CD4-positive, alpha-beta T cell treated with Interleukin-6 at 100 ng/mL for 8 hours (primary cell): ENCODE results near the gene SMG9.

Experiments used
- DNase-seq: peaks from one replicate; pipeline ENCODE4 v3.0.0-alpha.2; 2020; ENCODE audit warnings: mixed read lengths, low spot score

SMG9 gene

DNA sequence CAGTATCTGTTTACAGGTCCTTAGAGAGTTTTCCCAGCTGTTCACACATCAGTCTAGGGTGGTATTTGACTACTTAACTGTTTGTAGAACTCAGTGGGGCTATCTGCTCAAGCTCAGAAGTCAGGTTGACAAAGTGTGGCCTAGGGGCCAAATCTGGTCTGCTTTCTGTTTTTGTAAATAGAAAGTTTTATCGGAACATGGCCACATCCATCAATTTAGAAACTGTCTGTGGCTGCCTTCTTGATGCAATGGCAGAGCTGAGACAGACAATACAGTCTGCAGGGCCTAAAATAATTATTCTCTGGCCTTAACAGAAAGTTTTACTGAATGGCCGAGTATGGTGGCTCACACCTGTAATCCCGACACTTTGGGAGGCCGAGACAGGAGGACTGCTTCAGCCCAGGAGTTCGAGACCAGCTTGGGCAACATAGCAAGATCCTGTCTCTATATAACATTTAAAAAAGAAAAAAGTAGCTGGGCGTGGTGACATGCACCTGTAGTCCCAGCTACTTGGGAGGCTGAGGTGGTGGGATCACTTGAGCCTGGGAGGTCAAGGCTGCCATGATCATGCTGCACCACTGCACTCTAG lies 2.4 kb downstream of the SMG9 start:
- DNase-seq = no peak

DNA sequence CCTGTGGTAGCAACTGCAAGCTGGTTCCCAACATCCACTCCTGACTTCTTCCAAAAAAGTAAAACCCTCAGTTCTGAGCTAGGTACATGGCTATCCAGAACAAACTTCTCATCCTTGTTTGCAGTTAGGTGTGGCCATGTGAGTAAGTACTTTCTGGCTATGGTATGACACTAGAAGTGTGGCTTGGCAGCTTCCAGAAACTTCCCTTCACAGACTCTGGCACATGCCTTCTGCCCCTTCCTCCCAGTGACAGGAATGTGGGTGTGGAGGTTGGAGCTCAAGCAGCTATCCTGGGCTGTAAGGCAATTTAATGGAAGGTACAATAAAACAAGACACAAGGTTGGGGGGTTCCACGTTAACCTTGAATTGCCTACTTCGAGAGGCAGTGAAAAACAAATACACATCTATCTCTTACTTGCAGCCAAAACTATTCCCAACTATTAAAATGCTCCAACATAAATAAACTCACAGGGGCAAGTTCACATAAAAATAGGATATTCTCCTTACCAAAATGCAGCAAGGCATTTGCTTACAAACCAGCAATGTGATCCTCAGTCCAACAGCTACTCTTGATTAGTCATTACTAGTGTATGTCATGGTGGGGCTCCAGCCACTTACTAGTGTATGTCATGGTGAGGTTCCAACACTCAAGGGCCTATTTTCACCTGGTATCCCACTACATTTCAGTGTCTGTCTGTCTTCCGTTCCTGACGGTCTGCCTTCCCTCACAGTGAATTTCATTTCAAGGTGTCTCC lies 3.1 kb downstream of the SMG9 start:
- no peak for DNase-seq

DNA sequence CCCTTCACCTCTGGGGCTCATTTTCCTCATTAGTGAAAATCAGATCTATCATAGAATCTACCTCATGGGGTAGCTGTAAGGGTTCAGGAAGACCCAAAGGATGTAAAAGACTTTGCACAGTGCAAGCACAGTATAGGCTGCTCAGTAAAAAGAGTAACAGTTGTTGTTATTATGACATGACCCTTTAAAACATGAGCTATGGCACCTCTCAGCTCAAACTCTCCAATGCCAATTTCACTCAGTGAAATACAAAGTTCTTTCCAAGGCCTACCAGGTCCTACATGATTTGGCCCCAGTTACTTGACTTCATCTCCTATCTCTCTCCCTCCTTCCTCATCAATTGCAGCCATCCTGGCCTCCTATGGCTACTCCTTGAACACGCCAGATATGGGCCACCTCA lies 4.9 kb downstream of the SMG9 start:
- no peak for DNase-seq

DNA sequence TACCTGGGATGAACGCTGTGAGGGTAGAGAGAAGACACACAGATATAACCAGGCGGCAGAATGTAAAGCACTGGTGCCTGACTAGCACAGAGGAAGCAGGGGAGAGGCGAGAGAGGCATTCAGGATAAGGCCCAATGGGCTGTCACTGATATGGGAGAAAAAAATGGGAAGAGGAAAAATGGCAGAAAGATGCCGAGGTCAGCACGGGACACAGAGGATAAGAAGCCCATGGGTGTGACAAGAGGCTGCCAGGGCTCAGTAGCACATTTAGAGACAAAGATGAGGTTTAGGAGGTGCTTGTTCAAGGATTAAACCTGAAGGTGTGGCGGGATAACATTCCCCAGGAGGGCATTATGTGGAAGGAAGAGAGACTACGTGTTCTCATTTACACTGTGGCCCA lies 5.6 kb downstream of the SMG9 start:
- no peak for DNase-seq

DNA sequence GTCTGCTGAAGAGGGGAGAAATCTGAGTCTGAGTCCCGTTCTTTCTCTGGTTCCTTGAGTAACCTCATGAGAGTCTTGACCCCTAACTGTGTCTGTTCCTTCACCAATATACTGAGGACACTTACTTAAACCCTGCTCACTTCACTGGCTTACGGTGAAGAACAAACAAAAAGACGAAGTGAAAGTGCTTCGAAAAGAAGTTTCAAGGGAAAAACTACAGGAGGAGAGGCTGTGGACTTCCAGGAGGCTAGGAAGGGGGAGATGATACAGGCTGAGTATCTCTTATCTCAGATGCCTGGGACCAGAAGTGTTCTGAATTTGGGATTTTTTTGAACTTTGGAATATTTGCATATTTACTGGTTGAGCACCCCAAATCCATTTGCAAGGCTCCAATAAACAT lies 6.1 kb downstream of the SMG9 start:
- DNase-seq = no peak

DNA sequence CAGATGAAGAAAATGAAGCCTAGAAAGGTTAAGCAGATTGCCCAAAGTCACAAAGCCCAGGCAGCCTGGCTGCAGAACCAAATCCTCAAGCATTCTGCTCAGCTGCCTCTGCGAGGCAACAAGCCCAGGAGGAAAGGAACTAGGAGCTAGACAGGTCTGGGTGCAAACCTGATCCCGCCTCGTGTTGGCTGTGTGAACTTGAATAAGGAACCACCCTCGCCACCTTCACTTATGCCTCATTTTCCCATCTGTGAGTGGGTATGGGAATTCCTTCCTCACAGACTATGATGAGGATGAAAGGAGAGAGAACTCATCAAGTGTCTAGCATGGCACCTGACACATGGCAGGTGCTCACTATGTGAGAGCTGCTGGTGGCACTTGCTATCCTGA lies 6.6 kb downstream of the SMG9 start:
- DNase-seq = no peak

DNA sequence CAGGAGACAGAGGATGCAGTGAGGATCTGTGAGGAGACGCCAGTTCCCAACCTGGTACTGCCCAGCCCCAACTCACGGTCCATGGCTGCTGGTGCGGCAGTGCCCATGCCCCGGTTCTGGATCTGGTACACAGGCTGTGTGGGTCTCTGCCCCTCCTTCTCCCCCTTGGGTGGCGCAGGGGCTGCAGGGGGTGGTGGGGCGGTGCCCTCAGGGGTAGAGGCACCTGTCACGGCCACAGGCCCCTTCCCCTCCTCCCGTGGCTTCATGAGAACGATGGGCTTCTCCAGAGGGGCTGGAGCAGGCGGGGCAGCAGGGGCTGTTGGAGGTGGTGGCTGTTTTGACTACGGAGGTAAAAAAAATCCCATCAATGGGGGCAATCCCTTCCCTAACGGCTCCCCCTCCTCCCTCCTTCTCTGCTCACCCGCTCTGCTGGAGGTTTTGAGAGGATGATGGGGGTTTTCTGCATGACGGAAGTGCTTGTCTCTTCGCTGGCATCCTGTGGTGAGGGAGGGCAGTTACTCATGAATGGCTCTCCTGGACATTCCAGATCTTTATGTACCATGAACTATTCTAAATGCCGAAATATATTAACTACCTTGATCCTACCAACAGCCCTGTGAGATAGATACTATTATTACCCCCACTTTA lies 7.1 kb downstream of the SMG9 start:
- DNase-seq = no peak

DNA sequence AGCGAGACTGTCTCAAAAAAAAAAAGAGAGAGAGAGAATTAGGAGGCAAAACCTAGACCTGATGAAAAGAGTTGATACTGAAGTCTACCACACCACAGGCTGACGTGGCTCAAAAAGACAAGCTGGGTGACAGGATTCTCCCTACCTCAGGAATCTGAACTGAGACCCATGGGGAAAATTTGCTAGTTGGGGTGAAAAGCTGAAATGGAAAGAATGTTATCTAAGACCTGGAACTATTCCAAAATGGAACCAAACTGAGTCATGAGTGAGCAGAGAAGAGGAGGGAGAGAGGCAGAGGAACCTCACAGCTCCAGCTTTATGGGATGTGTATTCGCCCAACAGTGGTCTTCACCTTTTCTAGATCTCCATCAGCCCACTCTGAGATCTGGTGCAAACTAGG lies 11.7 kb downstream of the SMG9 start:
- DNase-seq = no peak

DNA sequence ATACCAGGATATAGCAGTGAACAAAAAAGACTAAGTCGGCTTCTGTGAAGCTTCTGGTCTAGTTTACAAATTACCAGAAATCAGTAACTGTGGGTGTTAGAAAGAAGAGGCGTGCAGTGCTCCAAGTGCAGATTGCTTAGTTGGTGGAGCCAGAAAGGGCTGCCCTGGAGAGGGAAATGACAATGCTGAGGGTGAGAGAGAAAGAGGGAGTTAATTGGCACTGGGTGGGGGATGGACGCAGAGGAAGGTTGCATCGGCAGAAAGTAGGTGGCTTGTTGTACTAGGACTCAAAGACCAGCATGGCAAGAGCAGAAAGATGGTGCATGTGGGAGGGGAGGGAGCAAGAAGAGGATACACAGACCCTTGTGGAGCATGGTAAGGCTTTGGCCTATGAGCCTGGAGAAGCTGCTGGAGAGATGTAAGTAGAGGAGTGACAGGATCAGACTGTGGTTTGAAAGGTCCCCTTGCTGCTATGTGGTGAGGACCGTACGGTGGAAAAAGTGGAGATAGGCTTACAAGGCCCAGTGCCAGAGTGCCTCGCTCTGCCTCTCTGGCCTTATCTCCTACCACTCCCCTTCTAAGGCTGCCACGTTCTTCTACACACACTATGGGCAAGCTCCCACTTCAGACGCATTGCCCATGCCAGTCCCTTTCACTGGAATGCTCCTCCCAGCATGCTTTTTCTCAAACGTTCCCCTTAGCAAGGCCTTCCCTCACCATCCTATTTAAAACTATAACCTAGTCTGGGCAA lies 13.5 kb downstream of the SMG9 start:
- DNase-seq = no peak

DNA sequence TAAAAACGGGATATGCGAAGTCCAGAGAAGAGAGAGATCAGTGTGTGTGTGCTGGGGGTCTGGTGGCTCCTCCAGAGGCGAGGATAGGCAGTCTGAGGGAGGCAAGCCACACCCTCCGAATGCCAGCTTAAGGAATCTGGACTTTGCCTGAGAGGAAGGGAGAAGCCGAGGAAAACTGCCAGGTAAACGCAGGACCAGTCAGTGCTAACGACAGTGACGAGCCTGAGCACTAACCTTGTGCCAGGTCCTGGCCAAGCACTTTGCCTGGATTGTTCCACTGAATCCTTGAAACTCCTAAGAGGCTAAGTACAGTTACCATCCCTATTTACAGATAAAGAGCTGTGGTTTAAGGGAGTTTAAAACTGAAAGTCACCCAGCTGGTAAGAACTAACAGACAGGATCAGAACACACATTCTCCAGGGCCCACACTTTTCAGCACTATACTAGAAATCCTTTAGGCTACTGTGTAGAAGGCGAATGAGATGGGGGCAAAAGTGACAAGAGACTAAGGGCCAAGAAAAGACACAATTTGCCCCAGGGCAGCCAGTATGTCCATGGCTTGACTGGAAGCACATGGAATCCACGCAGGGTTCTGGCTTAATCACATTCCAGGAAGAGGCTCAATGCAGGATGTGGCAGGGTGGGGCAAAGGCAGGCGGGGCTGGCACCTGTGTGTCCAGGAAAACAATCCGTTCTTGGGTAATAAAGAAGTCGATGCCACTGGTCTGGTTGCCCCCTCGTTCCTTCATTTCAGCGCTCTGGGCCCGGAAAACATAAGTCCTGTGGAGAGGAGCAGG lies 15.1 kb downstream of the SMG9 start:
- no peak for DNase-seq

DNA sequence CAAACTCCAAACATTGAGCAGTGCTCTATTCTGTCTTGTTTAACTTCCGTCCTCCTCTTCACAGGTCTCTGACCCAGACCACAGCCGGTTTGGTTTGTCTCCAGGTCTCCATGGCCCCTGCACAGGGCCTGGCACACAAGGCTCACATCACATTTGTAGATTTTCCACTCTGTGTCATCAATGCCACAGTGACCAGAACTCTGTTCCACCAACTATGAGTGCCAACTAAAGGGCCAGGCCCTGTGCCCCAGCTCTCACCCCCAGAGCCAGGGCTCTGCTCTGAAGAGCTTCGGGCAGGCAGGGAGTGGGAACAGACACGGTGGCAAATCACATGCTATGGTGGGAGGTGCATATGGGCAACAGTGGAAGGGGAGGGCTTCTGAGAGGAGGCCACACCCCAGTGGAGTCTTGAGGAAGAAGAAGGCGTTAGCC lies 16.0 kb downstream of the SMG9 start:
- DNase-seq = no peak

DNA sequence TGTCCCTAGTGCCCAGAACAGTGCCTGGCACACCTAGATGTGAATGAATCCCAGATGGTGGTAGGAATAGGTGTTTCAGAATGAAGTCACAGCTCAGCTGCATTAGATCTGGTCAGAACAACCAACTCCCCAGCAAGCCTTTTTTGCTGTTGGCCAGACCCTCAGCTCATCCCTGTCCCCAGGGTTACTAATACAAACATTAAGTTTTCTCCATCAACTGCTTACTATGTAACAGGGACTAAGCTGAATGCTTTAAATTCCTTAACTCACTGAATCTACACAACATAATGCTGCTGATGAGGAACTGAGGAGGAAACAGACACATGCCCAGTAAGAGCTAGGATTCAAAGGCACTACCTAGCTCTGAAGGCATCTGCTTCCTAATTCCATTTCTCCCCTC lies 18.8 kb downstream of the SMG9 start:
- no peak for DNase-seq

DNA sequence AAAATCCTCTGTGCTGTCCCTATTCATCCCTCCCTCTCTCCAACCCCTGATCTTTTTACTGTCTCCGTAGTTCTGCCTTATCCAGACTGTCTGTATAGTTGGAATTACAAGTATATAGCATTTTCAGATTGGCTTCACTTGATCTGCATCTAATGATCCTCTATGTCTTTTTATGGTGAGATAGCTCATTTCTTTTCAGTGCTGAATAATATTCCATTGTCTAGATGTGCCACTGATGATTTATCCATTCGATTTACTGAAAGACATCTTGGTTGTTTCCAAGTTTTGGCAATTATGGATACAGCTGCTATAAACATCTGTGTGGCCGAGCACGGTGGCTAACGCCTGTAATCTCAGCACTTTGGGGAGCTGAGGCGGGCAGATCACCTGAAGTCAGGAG lies 19.7 kb downstream of the SMG9 start:
- DNase-seq = no peak

DNA sequence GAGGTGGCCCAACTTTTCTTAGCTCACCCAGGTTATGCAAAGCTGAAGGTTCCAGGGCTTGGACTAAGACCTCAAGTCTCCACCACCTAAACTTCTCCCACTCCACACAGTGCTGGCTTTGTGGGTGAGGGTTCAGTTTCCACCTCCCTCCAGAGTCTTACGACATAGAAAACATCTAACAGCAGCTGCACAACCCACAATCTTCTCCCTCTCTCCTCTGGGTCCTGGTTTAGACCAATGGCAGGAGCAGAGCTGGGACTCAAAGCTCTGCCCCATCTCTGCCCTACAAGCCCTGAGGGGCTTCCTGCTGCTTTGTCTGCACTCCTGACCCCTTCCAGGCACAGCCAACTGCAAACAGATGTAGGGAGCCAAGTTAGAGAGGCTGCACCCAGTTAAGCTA lies 22.9 kb downstream of the SMG9 start:
- no peak for DNase-seq

DNA sequence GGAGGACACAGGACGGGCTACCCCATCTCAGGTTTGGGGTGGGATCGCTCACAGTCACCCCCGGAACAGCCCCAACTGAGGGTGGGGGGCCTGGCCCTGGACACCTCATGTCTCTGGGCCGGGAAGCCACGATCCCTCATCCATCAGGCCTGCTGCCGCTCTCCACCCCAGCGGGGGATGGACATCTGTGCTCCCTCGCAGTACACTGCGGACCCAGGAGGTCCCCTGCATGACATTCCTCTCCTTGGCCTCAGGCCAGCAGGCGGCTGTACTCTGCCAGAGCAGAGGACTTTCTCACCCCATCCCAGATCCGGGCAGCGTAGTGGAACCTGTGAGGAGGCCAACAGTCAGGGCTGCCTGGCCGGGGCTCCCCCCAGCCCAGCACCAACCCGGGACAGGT lies 23.4 kb downstream of the SMG9 start:
- no peak for DNase-seq

DNA sequence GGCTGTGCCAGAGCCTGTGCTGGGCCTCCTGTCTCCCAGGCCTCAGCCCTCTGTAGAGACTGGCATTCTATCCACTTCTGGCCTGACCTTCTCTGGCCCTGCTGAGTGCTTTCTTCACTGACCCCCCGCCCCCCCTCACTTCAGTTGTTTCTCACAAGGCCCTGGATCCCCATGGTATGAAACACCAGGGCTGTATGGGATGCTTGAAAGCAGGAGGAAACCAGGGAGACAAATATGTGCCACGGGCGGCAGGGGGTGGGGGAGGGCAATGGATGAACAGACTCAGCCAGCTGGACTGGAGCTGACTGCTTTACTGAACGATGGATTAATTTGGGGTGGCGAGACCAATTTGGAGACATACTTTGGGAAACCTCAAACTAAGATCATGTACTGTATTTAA lies 24.8 kb downstream of the SMG9 start:
- no peak for DNase-seq

DNA sequence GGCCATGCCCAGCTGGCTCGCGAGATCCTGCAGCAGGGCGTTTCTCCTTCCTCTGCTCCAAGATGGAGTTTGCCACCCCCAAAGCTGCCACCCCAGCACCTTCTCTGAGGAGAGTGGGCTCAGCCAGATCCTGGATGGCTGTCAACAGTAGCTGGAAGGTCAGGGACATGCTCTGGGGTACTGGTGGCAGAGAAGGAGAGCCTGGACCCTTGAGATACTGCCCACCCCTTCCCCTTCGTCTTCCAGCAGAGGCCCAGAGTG lies 27.2 kb downstream of the SMG9 start:
- DNase-seq = no peak

DNA sequence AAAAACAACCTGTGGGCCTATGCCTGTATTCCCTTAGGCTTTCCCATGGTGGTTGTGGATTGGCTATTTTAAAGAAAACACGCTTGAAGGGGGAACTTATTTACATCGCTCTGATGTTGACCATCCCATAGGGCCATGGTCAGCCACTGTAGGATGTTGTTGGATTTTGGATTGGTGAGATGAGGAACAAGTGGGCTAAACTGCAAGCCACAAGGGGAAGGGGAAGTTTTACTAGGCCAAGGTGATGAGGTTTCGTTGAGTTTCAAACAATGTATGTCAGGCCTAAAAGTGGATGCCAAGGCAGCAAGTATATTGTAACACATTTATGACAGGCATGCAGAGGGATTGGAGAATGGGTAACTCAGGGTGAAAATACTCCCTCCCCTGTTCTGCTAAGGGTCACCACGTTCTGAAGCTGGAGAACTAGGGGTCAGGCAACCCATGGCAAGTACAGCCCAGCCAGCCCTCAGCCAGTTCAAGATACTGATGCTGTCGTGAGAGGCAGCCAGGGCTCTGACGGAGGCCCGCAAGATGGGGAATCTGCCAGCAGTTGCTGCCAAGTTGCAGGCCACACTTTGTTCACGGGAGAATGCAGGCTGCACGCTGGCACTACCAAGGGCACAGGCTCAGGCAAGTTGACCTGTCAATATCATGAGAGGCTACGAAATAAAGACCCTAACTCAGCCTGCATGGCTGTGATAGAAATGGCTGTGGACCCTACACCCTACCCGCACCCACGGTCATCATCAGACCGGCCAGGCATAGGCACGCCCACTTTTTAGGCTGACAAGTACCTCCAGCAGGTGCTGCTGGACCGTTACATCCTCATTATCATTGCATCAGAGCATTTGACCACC lies 27.8 kb downstream of the SMG9 start:
- no peak for DNase-seq

DNA sequence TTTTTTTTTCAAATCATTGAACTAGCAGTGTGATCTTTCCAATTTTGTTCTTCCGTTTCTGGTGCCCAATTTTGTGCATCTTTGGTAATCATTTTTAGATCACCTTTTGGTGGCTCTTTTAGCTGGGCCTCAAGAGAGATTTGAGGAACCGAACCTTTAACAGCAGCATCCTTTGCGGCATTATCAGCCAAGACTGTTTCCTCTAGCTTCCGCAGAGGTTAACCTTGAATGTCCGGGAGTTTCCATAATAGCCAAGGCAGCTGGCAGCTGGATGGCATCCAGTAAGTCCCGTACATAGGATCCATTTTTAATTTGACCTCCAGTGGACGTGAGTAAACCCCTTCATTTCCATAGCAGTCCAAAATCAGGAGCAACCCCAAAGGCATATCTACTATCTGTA lies 29.3 kb downstream of the SMG9 start:
- DNase-seq = no peak

DNA sequence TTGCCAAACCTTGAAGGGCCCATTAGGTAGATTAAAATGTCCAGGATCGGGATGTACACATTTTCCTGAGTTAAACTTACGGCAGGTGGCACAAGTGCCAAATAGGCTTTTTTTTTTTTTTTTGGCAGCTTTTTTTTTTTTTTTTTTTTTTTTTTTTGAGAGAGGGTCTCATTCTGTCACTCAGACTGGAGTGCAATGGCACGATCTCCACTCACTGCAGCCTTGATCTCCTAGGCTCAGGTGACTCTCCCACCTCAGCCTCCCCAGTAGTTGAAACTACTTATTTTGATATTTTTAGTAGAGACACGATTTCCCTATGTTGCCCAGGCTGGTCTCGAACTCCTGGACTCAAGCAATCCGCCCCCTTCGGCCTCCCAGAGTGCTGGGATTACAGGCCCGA lies 29.9 kb downstream of the SMG9 start:
- DNase-seq = no peak

DNA sequence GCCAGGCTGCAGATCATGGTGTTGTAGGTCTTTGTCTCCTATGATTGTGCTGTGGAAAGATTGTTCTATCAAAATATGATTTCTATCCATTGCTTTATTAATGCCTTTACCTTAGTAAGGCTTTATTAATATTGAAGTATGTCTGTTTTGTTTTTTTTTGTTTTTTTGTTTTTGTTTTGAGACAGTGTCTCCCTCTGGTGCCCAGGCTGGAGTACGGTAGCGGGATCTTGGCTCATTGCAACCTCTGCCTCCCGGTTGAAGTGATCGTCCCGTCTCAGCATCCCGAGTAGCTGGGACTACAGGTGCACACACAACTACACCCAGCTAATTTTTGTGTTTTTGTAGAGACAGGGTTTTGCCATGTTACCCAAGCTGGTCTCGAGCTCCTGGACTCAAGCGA lies 31.2 kb downstream of the SMG9 start:
- no peak for DNase-seq
